Smooth muscle cell (in vitro differentiated cells): ENCODE data around the gene ZNF428. TPM values are rescaled to one million over a fixed set of nuclear protein-coding genes. Genes with fewer than 3 reads are reported as not detected.

Experiments used
- DNase-seq: peaks from one replicate; lab custom pipeline; 2025; ENCODE audit not compliant: unreplicated experiment; lab: John Stamatoyannopoulos, UW
- H2AFZ ChIP-seq: fragments of 200-600 bp; sonication (generic); 2 replicates; pipeline ENCODE4 v1.6.0; 2016; ENCODE audit warnings: antibody characterized with exemption, low read depth, mild to moderate bottlenecking
- H3F3A ChIP-seq: fragments of 200-600 bp; sonication (generic); 2 replicates; pipeline ENCODE4 v1.6.0; 2017; ENCODE audit warnings: antibody characterized with exemption, low read depth
- H3K27ac ChIP-seq: fragments of 200-600 bp; sonication (generic); 2 replicates; pipeline ENCODE4 v1.5.1; 2016; ENCODE audit warnings: low read depth, mild to moderate bottlenecking
- H3K27me3 ChIP-seq: fragments of 200-600 bp; sonication (generic); 2 replicates; pipeline ENCODE4 v1.6.1; 2016; ENCODE audit warnings: low read depth, mild to moderate bottlenecking
- H3K36me3 ChIP-seq: fragments of 200-600 bp; sonication (generic); 2 replicates; pipeline ENCODE4 v1.5.1; 2016; ENCODE audit warnings: low read depth
- H3K4me1 ChIP-seq: fragments of 200-600 bp; sonication (generic); 2 replicates; pipeline ENCODE4 v1.5.1; 2016; ENCODE audit warnings: low read depth
- H3K4me2 ChIP-seq: fragments of 200-600 bp; sonication (generic); 2 replicates; pipeline ENCODE4 v1.6.0; 2016; ENCODE audit warnings: mild to moderate bottlenecking
- H3K4me3 ChIP-seq: fragments of 200-600 bp; sonication (generic); 2 replicates; pipeline ENCODE4 v1.5.1; 2016; ENCODE audit warnings: mild to moderate bottlenecking
- H3K79me2 ChIP-seq: fragments of 200-600 bp; sonication (generic); 2 replicates; pipeline ENCODE4 v1.6.0; 2016; ENCODE audit warnings: low read depth, mild to moderate bottlenecking
- H3K9ac ChIP-seq: fragments of 200-600 bp; sonication (generic); 2 replicates; pipeline ENCODE4 v1.6.0; 2016; ENCODE audit warnings: low read depth
- H3K9me3 ChIP-seq: fragments of 200-600 bp; sonication (generic); replicated peaks from 2 replicates; pipeline ENCODE4 v1.5.1; 2016; ENCODE audit warnings: low read depth
- H4K20me1 ChIP-seq: fragments of 200-600 bp; sonication (generic); 2 replicates; pipeline ENCODE4 v1.6.0; 2016; ENCODE audit warnings: low read depth
- CTCF ChIP-seq: fragments of 200-600 bp; sonication (generic); IDR thresholded peaks from 2 replicates; pipeline ENCODE4 v1.5.1; 2017; ENCODE audit warnings: borderline replicate concordance, mild to moderate bottlenecking, antibody characterized with exemption; ENCODE audit not compliant: insufficient read depth, poor library complexity, severe bottlenecking
- WGBS: methylation state at CpG from one replicate; pipeline ENCODE4 v1.1.7; 2016; ENCODE audit warnings: low lambda C conversion rate; 5-methylcytosine and 5-hydroxymethylcytosine counted together
- polyA plus RNA-seq: library from polyadenylated mRNA; unstranded; fragments of >200 nt; fragmentation: Nextera tagmentation; extraction: Ambion mirVana; gene quantifications from 2 replicates; pipeline ENCODE4 v1.2.1, GENCODE V29; 2016
- total RNA-seq: library from RNA; depleted of rRNA; stranded (reverse); fragments of >200 nt; gene quantifications from 2 replicates; pipeline ENCODE4 v1.2.3, GENCODE V29; 2014

The ZNF428 gene
- total and polyA plus RNA-seq, 2 experiments from 2014 or later = 20.3 to 63.1 TPM

GRCh38 chr19:43618921-43619261, 538 bp downstream of the ZNF428 start:
- WGBS = 7% methylated on average over 14 of the region's 14 CpGs
- no peak for TF ChIP-seq CTCF
- H3K9me3 ChIP-seq = no peaks in the 10 kb centered on the region
- peaks cover 47% of the 10 kb centered on the region for H3K79me2 ChIP-seq
- H2AFZ ChIP-seq = peak overlapping the region; percentile 87
- no peak for DNase-seq
- no peaks in the 10 kb centered on the region for H3K27me3 ChIP-seq
- no peaks in the 10 kb centered on the region for H3K36me3 ChIP-seq
- no peaks in the 10 kb centered on the region for H3F3A ChIP-seq
- H3K27ac ChIP-seq = peak overlapping the region; percentile 91
- H3K4me1 ChIP-seq = peaks cover 14% of the 10 kb centered on the region
- no peaks in the 10 kb centered on the region for H4K20me1 ChIP-seq
- peak overlapping the region; percentile 98 for H3K4me2 ChIP-seq
- H3K9ac ChIP-seq = peak overlapping the region; percentile 93
- peak overlapping the region; percentile 81 for H3K4me3 ChIP-seq

GRCh38 chr19:43616954-43617353, 2.5 kb downstream of the ZNF428 start:
- H3K79me2 ChIP-seq = peaks cover 47% of the 10 kb centered on the region

GRCh38 chr19:43616306-43616705, 3.1 kb downstream of the ZNF428 start:
- Histone ChIP-seq H4K20me1 (peaks cover 10% of the 10 kb centered on the region), H3K4me3 (no peak overlapping the region), H3K4me1 (peaks cover 14% of the 10 kb centered on the region), H3K79me2 (peaks cover 47% of the 10 kb centered on the region), H3K36me3 (no peaks in the 10 kb centered on the region), H3K27me3 (no peaks in the 10 kb centered on the region), H3K27ac (no peak overlapping the region), H2AFZ (no peak overlapping the region), H3K4me2 (no peak overlapping the region), H3K9me3 (no peaks in the 10 kb centered on the region), H3F3A (no peaks in the 10 kb centered on the region), H3K9ac (no peak overlapping the region)
- no peak for TF ChIP-seq CTCF
- DNase-seq = no peak
- 86% methylated on average over 1 of the region's 1 CpG for WGBS

More at GRCh38 chr19:43616954-43617353, 2.5 kb downstream of the ZNF428 start:
- H4K20me1 ChIP-seq = peaks cover 4% of the 10 kb centered on the region
- no peak for TF ChIP-seq CTCF
- no peak overlapping the region for H3K4me2 ChIP-seq
- H3K9ac ChIP-seq = no peak overlapping the region
- H3K27ac ChIP-seq = no peak overlapping the region
- no peak overlapping the region for H3K4me3 ChIP-seq
- H2AFZ ChIP-seq = no peak overlapping the region
- H3F3A ChIP-seq = no peaks in the 10 kb centered on the region
- DNase-seq = no peak
- H3K9me3 ChIP-seq = no peaks in the 10 kb centered on the region
- H3K36me3 ChIP-seq = no peaks in the 10 kb centered on the region
- 95% methylated on average over 6 of the region's 6 CpGs for WGBS
- peaks cover 14% of the 10 kb centered on the region for H3K4me1 ChIP-seq
- H3K27me3 ChIP-seq = no peaks in the 10 kb centered on the region

- WGBS = over 99% methylated on average over 12 of the region's 12 CpGs
Measured at GRCh38 chr19:43612374-43612773, 7.1 kb downstream of the ZNF428 start.

More at GRCh38 chr19:43612374-43612773, 7.1 kb downstream of the ZNF428 start:
- Histone ChIP-seq H3K4me3 (no peak overlapping the region), H3K79me2 (peaks cover 33% of the 10 kb centered on the region), H3K36me3 (no peaks in the 10 kb centered on the region), H3K9ac (no peak overlapping the region), H3K9me3 (no peaks in the 10 kb centered on the region), H2AFZ (no peak overlapping the region), H4K20me1 (peaks cover 22% of the 10 kb centered on the region), H3K27me3 (no peaks in the 10 kb centered on the region), H3K4me2 (no peak overlapping the region), H3K27ac (no peak overlapping the region), H3K4me1 (no peaks in the 10 kb centered on the region), H3F3A (no peaks in the 10 kb centered on the region)
- no peak for TF ChIP-seq CTCF
- no peak for DNase-seq
